GM18499 (cell line): ENCODE measurements around the gene CD300H.
"Not testable (repeated sequence)": the region's sequence is repeated elsewhere in the genome, so short reads cannot be mapped to it uniquely, and the experiment has no call there.

Source experiments
- ATAC-seq: cut with Tn5 transposase; IDR thresholded peaks from one replicate; pipeline ENCODE4 v1.9.1; 2021; ENCODE audit warnings: moderate number of reproducible peaks; ENCODE audit not compliant: insufficient read depth, unreplicated experiment

CD300H gene

DNA sequence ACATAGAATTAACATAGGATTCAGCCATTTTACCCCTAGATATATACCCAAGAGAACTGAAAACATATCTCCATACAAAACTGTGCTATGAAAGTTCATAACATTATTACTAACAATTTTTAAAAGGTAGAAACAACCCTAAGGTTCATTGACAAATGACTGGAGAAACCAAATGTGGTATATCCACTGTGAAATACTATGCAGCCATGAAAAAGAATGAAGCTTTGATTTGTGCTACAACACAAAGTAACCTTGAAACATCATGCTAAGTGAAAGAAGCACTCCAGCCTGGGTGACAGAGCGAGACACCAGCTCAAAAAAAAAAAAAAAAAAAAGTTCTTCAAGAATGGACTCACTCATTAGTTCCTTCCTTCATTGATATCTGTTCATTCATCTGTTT, 24.2 kb upstream of the CD300H start:
- no peak for ATAC-seq

DNA sequence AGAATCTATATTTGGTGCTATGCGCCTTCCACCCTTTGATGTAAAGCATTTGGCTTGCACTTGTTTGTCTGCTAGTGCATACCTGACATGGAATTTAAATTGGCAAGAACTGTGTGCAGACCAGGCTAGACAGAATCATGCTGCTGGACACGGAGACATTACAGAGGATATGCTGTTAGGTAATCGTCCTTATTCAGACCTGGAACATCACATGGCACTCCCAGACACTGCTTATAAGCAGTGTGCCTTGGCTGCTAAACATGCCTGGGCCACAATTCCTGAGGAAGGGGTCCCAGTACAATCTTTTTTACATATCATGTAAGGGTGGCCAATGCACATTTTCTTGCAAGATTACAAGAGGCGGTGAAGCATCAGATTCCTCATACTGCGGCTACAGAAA, 18.4 kb upstream of the CD300H start:
- ATAC-seq: no peak

DNA sequence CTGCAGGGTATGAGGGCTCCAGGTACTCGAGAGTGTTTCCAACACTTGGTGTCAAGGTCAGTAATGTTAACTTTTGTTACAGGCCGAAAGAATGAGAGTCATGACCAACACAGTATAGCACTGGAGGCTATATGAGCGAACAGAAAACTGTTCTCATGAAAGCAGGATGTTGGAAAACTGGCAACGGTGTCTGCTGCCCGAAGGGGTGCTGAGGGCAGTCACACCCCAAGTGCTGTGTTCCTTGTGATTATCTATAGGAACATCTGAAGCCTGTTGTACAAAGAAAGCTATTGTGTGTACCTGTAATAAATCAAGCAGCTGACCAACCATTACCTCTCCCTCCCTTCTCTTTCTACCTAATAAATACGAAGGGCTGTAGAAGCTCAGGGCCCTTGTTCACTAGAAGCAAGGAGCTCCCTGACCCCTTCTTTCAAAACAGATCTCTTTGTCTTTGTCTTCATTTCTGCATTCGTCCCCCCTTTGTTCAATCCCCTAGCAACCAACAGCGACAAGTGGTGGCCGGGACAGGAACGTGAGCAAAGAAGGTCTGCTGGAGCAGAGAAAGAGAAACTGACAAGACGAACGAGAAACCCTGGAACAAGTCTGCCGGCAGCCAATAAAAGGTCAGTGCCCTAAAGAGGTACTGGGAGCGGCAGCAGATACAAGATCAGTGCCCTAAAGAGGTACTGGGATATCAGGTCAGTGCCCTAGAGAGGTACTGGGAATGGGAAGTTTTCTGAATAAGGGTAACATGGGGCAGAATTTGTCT, 17.2 kb upstream of the CD300H start:
- no peak for ATAC-seq

DNA sequence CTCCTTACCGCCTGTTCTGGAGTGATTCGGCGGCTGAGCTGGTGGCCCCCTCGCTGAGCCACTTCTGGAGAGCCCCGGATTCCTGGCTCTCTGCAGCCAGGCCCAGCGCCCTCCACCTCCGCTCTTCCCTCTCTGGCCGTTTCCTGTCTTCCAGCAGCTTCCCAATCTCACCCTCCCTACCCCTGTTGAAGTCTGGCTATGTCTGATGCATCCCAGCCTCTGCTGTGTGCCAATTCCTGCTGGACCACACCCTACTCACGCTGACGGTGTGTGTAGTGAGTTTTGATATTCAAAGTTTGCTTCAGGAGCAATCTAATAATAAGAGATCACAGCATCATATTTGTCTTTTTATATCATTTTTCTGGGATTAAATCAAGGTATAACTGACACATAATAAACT, 15.3 kb upstream of the CD300H start:
- no peak for ATAC-seq

DNA sequence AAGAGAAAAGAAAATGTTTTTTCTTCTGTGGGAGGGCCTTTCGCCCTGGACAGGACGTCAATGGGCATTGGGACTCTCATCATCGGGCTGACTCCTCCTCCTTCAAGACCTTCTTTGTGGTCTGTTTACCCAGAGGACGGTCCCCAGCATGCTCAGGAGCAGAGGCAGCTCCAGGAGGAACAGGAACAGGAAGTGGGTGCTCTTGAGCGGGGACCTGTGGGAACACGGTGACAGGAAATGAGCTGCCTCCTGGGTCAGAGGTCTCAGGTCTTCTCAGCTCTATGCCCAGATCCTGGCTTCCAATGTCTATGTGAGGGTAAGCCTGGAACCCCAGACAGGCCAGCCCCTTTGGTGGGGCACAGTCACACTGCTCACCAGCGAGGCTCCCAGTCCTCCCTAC, 12.6 kb upstream of the CD300H start:
- ATAC-seq: no peak

DNA sequence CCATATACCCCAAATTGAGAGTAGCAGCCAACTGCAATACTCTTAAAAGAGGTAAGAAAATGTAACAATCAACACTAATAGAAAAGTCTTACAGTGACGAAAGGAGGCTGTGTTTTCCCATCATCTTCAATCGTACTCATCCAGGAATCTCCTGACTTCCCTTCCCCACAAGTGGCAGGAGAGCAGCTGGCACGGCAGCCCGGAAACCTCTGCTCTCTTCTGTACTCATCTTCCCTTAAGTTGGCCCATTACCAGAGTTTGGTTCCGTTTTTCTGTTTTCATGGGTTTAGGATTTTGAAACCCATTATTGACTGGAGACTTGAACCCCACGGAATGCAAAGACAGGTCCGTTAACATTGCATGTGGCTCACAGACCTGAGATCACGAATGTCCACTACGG, 11.7 kb upstream of the CD300H start:
- ATAC-seq: no peak

DNA sequence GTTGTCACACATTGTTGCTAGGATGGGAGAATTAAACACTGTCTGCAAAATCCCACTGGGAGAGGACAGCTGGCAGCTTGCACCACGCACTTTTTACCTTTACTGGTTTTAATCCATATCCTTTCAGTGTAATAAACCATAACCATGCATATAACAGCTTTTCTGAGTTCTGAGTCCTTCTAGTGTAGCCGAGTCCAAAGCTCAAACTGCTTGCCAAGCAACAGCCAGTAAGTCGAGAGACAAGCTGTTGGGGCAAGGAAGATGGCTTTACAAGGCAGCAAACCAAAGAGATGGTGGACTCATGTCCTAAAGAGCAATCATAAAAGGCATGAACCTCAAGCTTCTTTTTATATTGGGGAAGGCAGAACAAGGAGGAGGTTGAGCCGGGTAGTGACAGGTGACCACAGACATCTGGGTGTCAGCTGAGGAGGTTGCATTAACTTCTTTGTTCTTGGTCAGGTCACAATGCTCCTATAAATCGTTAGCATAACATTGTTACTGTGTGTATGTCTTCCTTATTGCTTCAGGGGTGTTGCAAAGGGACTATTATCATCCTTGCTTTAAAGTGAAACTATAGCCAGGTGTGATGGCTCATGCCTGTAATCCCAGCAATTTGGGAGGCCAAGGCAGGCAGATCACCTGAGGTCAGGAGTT, 7.3 kb upstream of the CD300H start:
- no peak for ATAC-seq

DNA sequence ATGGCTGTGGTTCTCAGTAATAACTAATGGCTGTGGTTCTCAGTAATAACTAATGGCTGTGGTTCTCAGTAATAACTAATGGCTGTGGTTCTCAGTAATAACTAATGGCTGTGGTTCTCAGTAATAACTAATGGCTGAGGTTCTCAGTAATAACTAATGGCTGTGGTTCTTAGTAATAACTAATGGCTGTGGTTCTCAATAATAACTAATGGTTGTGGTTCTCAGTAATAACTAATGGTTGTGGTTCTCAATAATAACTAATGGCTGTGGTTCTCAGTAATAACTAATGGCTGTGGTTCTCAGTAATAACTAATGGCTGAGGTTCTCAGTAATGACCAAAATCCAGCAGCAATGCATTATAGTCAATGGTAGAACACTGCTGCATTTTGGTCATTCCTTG, 6.3 kb upstream of the CD300H start:
- ATAC-seq: not testable (repeated sequence)

DNA sequence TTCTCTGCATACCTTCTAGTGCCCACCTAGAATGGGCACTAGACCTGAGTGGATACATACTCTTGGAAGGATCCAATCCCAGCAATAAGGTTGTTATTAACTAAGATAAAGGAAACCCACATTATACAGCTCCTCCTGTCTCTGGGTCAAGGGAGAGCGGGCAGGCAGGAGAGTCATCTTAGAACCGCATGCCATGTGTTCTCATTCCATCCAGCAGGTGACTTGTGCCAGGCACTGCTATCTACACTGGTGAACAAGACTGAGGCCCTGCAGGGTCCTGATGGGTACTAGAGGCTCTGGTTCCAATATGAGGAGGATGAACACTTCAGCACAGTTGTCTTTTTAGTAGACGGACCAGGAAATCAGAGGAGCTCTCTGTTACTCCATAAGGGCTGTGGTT, 5.9 kb upstream of the CD300H start:
- no peak for ATAC-seq

DNA sequence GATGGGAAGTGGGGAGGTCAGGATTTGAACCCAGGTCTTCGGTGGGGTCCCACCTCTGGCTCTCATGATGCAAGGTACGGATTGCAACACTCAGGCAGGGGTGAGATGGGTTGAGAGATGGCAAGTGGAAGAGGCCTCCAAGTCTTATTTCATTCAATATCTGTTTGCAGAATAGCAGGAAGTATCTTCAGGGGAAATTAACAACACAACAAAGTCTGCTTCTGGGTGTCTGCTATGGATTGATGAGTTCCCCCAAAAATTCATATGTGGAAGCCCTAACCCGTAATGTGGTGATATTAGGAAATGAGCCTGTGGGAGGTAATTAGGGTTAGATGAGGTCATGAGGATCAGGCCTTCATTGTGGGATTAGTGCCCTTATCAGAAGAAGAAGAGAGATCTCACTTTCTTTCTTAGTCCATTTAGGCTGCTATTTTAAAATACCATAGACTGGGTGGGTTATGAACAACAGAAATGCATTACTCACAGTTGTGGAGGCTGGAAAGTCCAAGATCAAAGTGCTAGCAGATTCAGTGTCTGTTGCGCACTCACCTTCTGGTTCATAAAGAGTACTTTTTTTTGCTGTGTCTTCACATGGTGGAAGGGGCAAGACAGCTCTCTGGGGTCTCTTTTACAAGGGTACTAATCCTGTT, 4.4 kb upstream of the CD300H start:
- ATAC-seq: no peak

DNA sequence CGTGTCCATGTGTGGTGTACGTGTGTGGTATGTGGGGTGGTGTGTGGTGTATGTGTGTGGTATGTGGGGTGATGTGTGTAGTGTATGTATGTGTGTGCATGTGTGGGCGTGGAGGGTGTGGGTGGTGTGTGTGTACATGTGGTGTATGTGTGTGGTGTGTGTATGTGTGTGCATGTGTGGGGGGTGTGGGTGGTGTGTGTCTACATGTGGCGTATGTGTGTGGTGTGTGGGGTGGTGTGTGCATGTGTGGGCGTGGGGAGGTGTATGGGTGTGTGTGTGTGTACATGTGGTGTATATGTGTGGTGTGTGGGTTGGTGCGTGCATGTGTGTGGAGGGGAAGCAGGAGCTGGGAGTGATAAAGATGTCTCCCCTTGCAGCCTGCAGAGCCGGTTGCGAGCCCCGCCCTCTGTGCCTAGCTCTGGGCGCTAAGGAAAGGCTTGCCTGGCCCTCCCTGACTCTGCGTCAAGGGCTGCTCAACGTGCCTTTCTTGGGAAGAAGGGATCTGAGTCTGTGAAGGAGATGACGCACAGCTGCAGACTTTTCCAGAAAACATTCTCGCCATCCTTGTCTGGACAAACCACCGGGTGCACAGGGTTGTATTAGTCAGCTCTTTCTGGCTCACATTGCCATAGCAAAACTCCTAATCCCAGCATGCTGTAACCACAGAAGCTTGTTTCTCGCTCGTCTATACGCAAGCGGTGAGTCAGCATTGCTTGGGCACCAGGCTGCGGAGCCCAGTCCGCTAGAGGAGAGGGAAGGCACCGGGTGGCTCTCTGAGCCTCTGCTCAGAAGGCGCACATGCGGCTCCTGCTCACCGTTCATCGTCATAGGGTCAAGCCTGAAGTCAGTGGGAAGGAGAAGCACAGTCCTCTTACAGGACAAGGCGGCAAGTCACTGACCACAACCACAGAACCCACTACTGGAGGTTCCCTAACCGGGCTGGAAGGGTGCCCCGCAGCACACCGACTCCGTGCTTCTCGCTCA, 2.0 kb upstream of the CD300H start:
- no peak for ATAC-seq

DNA sequence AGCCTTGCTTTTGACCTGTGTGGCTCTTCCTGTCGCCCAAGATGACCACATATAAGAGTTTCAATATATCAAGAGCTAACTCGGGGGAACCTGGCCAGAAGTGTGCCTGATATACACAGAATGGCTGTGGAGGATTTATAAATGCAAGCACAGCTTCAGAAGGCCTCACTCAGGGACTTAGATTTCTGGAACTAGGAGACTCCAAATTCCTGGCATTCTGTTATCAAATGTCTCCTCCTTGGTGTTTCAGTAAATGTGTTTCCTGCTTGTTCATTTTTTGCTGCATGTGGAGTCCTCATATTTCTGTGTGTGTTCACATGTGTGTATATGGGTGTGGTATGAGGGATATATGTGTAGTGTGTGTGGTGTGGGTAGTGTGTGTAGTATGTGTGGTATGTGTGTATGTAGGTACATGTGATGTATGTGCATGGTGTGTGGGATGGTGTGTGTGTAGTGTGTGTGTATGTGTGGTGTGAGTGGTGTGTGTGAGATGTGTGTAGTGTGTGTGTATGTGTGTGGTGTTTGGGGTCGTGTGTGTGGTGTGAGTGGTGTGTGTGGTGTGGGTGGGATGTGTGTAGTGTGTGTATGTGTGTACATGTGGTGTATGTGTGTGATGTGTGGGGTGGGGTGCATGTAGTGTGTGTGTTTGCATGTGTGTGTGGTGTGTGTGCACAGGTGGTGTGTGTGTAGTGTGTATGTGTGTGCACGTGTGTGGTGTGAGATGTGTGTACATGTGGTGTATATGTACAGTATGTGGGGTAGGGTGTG, 981 bp upstream of the CD300H start:
- ATAC-seq: no peak

DNA sequence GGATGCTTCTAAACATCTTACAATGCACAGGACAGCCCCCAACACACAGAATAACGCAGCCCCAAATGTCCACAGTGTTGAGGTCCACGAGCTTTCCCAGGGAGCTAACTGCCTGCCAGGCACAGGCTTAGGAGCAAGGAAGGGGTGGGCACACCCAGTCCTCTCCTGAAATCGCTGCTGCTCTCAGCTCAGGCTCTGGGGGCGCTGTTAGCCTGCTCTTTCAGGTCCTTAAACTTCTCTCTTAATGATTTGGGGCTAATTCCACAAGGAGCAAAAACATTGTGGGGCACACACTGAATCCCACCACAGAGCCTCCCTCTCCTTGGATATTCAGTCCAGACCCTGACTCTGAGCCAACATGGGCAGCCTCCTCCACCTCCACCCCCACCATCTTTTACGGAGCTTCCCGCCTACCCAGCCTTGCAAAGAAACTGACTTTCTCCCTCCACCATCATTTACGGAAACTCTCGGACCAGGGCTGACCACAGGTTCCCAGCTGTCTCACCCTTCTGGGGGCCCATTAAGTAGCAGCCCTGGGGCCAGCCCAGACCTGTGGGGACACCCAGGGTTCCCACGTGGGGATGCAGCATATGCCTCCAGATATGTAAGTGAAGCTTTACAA, 1.1 kb downstream of the CD300H start:
- no peak for ATAC-seq

DNA sequence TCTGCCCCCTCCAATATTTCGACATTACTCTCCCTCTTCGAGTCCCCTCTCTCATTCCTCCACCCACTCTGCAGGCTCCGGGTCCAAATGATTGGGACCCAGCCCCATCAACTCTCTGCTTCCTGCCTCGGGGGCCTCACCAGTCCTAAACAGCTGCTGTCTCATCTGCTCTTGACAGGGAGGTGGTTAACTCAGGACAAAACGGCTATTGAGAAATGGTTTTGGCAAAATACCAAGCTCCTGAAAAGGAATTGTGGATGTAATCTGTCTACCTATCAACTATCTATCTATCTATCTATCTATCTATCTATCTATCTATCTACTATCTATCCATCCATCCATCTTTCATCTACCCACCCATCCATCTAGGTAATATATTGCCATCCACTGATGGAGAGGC, 2.2 kb downstream of the CD300H start:
- no peak for ATAC-seq

DNA sequence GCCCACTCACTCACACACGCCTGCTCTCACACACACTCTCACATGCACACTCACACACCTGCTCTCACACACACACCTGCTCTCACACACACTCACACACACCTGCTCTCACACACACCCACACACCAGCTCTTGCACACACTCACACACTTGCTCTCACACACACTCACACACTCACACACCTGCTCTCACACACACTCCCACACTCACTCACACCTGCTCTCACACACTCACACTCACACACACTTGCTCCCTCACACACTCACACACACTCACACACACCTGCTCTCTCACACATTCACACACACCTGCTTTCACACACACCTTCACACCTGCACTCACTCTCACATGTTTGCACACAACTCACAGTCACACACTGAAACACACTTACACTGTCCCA, 4.0 kb downstream of the CD300H start:
- ATAC-seq: no peak

DNA sequence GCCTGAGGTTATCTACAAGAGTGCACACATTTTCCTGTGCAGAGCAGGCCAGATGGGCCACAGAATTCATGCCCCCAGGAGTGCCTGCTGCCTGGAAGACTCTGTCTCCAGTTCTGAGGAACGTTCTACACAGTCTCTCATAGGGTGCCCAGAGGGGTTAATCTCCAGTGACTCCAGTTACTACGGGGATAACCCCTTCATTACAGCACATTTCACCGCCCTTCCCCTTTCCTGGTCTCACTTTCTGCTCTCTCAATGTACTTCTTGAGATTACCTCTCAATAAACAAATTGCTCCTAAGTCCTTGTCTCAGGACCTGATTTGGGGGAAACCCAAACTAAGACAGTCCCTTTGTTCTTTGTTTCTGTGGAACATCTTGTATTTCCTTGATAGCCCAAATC, 5.7 kb downstream of the CD300H start:
- no peak for ATAC-seq

DNA sequence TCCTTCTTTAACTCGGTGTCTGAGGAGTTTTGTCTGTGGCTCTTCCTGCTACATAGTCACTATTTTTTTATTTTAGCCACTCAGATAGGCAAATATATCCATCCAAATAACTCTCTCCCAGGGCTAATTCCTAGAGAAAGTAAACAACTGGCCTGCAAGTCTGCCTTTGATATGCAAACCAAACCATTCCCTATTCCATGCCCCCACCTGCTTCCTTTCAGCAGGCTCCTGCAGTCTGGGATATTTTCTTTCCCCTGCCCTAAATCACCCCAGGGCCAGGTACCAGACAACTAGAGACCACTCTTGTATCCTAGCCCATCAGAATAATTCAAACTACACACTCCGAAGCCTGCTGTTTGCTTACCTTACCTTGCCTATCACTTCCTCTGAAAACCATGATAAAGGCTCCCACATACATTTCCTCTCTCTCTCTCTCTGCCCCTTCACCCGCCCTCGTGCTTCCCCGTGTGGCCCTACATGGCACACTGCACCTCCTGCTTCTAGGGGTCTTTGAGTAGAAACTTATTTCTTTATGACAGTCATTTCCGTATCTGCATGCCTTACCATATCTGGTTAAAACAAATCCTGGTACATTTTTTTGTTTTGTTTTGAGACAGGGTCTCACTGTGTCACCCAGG, 8.3 kb downstream of the CD300H start:
- ATAC-seq: no peak

DNA sequence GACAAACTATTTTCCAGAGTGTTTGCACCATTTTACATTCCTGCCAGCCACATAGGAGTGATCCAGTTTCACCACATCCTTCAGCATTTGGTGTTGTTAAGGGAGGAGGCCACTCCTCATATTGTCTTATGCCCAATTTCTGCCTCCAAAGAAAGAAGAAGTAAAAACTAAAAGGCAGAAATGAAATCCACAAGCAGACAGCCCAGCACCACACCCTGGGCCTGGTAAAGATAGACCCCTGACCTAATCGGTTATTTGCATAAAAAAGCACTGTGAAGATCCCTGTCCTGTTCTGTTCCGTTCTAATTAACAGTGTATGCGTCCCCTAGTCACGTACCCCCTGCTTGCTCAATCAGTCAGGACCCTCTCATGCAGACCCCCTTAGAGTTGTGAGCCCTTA, 8.9 kb downstream of the CD300H start:
- not testable (repeated sequence) for ATAC-seq

DNA sequence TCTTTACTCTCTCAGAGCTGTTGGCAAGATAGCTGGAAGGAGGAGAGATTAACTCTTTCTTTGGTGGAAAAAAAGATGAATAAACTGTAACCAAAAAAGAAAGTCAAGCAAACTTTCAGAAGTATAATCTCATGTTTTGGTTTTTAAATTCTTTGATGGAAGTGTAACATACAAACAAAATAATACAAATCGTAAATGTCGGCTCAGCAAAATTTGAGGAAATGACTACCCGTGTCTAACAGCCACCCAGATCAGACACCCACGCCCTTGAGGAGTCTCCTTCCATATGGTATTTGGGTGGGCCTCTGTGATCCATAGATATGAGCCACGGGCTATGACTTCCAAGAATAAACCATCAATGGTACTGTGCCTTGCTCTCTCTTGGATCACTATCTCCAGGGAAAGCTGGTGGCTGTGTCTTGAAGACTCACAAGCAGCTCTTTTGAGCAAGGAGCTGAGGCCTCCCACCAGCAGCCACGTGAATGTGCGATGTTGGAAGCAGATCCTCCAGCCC, 11.8 kb downstream of the CD300H start:
- ATAC-seq: no peak
